Omental fat pad (tissue), 4 donors: Measurements from ENCODE around the gene MFRP. TPM values are rescaled to one million over a fixed set of nuclear protein-coding genes. Genes with fewer than 3 reads are reported as not detected.

Source experiments
- ATAC-seq: fragments of 150-250 bp; one replicate; pipeline ENCODE4 v1.9.1; 2016; ENCODE audit warnings: mild to moderate bottlenecking, moderate library complexity; ENCODE audit not compliant: low FRiP score
- DNase-seq: peaks from one replicate; pipeline ENCODE4 v3.0.0-alpha.2; 2019; ENCODE audit warnings: low spot score
- total RNA-seq, 4 donors: library from RNA; depleted of rRNA; stranded (reverse); fragments of >200 nt; gene quantifications; one replicate each; pipeline ENCODE4 v1.1.0, GENCODE V29; 2016
- TF ChIP-seq, protein P1 (sequence below), 3 donors: fragments of 450-650 bp; IDR thresholded peaks; one replicate each; pipeline ENCODE4 v1.5.1; 2016 to 2017; ENCODE audit warnings: antibody characterized with exemption in 3 of 3, mild to moderate bottlenecking in 3 of 3, moderate library complexity in 2 of 3

MFRP gene
- total RNA-seq, 4 donors from 2014 or later, result not detected

DNA sequence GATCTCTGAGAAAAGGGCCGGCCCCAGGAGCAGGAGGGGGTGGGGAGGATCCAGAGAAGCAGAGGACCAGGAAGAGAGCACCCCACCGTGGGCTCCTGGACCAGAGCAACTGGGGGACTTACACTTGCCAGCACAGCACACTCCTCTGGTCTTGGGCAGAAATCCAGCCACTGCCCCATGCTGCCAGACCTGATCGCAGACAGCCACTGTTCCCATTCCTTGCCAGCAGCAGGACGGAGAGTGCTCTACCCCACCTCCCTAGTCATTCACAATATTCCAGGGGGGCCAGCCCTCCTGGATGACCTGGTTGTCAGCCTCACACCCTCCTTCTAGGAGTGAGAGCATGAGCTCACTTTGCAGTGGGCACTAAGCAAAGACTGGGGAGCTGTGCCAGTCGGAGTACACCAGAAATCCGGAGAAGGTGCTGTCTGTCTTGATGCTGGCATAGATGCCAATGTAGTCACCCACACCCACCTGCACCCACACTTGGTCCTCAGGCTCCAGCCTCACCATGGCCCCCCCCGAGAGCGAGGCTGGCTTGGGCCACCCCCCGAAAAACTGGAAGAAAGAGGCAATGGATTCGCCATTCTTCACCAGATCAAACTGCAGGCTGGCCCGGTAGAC, 7.4 kb downstream of the MFRP start:
- ATAC-seq (no peak), DNase-seq (no peak)
- TF ChIP-seq, protein P1, sequence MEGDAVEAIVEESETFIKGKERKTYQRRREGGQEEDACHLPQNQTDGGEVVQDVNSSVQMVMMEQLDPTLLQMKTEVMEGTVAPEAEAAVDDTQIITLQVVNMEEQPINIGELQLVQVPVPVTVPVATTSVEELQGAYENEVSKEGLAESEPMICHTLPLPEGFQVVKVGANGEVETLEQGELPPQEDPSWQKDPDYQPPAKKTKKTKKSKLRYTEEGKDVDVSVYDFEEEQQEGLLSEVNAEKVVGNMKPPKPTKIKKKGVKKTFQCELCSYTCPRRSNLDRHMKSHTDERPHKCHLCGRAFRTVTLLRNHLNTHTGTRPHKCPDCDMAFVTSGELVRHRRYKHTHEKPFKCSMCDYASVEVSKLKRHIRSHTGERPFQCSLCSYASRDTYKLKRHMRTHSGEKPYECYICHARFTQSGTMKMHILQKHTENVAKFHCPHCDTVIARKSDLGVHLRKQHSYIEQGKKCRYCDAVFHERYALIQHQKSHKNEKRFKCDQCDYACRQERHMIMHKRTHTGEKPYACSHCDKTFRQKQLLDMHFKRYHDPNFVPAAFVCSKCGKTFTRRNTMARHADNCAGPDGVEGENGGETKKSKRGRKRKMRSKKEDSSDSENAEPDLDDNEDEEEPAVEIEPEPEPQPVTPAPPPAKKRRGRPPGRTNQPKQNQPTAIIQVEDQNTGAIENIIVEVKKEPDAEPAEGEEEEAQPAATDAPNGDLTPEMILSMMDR (IDR thresholded peaks at IDR 0.05), result no peak

DNA sequence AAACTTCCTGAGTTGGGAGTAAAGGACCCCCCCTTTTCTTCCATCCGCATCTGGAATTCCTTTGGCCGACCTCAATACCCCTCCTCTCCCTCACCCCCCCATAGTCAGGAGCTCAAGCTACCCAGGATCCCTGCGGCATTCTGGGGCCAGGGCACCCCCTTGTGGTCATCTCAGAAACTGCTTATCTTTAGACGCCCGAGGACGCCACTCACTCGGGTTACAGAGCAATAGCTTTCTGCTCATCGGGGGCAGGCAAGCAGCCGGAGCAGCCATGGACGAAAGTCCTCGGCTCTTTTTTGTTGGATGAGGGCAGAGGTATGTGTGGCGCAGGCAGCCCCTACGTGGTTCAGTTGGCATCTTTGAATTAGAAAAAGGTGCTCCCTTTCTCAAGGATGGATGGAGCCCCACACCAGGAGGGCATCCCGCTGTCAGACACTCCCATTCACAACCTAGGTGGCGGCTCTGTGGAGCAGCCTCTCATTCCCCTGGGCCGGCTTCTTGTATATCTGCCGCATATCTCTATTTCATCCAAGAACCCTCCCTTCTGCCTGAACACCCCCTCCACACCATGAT, 8.1 kb downstream of the MFRP start:
- peak; percentile 34 for ATAC-seq
- no peak for DNase-seq
- TF ChIP-seq, protein P1 (IDR thresholded peaks at IDR 0.05), result peak in 1 of 3 donors; percentile 40

DNA sequence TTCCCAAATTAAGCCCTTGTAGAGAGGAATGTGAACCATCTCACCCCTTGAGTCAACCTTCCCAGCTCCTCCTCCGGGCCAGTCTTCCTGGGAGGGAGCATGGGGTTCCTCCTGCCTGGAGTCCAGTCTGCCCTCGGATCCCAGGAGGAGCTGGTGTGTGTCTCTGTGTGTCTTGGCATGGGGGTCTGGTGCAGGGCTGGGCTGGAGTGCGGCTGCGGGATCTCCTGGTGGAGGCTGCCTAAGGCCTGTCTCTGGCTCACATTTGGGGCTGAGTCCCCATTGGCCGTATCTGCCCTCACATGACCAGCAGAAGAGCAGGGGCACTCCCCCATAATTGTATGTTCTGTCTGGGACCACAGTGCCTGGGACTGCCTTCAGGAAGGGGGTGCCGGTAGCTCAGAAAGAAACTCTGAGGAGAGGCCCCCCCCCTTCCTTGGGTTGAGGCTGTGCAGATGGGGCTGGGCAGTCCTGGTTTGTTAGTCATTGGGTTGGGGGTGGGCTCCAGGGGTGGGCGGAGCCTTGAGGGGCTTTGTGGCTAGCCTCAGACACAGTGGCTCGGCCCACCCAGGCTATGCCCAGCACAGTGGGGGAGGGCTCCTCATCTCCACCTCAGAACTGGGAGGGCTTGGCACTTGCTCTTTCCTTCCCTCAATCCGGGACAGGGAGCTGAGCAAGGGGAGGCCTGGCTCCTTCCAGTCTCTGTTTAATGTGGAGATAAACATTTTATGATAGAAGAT, 8.8 kb downstream of the MFRP start:
- TF ChIP-seq, protein P1 (IDR thresholded peaks at IDR 0.05), result no peak
- DNase-seq (no peak), ATAC-seq (no peak)

DNA sequence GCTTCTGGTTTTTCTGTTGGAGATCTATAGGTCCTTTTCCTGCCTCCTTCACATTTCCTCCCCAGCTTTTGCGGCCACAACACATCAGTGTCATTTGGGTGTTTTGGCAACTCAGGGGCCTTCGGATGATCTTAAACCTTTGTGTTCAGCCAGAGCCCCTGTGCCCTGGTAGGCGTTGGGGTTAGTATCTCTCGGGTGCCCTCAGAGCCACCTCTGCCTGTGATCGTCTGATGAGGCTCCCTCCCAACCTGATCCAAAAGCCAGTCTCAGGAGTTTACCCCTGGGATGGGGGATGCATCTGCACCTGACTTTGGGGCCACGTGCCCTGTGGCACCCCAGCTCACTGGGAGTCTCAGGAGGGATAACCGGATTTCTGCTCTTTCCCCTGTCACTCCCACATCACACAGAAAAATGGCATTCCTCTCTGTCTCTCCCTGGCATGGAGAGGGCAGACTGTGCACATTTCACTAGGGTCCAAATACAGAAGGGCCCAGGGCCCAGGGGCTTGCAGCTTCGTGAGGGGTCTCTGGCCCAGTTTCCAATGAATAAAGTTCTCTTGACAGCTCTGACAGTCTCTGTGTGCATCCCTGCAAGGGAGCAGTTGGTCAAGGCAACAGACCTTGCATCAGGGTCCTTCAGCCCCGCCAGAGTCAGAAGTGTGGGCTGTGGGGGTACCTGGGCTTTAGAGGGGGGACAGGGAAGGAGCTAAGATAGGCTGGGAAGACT, 9.6 kb downstream of the MFRP start:
- ATAC-seq (no peak), DNase-seq (no peak)
- TF ChIP-seq, protein P1 (IDR thresholded peaks at IDR 0.05), result no peak

DNA sequence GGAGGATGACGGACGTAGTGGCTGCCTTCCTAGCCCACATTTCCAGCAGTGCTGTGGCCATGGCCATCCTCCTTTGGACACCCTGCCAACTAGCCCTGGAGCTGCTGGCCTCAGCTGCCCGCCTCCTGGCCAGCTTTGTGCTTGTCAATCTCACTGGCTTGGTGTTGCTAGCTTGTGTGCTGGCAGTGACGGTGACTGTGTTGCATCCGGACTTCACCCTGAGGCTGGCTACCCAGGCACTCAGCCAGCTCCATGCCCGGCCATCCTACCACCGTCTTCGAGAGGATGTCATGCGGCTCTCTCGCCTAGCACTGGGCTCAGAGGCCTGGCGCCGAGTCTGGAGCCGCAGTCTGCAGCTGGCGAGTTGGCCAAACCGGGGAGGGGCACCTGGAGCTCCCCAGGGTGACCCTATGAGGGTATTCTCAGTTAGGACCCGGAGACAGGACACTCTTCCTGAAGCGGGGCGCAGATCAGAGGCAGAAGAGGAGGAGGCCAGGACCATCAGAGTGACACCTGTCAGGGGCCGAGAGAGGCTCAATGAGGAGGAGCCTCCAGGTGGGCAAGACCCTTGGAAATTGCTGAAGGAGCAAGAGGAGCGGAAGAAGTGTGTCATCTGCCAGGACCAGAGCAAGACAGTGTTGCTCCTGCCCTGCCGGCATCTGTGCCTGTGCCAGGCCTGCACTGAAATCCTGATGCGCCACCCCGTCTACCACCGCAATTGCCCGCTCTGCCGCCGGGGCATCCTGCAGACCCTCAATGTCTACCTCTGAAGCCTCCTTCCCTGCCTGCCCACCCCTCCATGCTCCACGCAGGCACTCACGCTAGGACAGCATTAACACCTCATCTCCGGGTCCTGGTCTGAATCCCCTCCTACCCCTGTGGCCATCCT, 10.6 kb downstream of the MFRP start:
- TF ChIP-seq, protein P1 (IDR thresholded peaks at IDR 0.05), result no peak
- DNase-seq (no peak), ATAC-seq (no peak)

DNA sequence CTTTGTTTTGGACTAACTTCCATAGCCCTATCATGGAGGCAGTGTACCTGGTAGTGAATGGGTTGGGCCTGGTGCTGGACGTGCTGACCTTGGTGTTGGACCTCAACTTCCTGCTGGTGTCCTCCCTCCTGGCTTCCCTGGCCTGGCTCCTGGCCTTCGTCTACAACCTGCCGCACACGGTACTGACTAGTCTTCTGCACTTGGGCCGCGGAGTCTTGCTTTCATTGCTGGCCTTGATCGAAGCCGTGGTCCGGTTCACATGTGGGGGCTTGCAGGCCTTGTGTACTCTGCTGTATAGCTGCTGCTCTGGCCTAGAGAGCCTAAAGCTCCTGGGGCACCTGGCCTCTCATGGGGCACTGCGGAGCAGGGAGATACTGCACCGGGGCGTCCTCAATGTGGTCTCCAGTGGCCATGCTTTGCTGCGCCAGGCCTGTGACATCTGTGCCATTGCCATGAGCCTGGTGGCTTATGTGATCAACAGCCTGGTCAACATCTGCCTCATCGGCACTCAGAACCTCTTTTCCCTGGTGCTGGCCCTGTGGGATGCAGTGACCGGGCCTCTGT, 11.3 kb downstream of the MFRP start:
- TF ChIP-seq, protein P1 (IDR thresholded peaks at IDR 0.05), result no peak
- DNase-seq, result no peak
- ATAC-seq, result no peak
